Spleen (tissue), 7 donors: ENCODE results near the gene STAT5A.

Experiments used
- POLR2A ChIP-seq, 3 donors: fragments of 450-650 bp; IDR thresholded peaks; one replicate each; pipeline ENCODE4 v1.5.1; 2017; ENCODE audit warnings: antibody characterized with exemption in 3 of 3, mild to moderate bottlenecking in 1 of 3
- TF ChIP-seq, protein P1 (sequence below), 11 experiments: fragments of 200-600 bp in 7 of 11; fragments of 450-650 bp in 4 of 11; sonication (generic) in 4 of 11; IDR thresholded peaks in 8 of 11; conservative IDR thresholded peaks in 3 of 11; 1 replicate in 7 of 11; 2 replicates in 4 of 11; pipeline versions ENCODE4 v1.4.0 to v1.8.0; 2016 to 2021; ENCODE audit warnings: antibody characterized with exemption in 11 of 11, inconsistent platforms in 4 of 11, mild to moderate bottlenecking in 1 of 11
- donor health status: DM: no; HTN: no; CAD: no; lungs with moderate emphysema.
- donor health status: DM: no; HTN: no; CAD: no.
- donor health status: DM: no; HTN: no; CAD: no.

DNA sequence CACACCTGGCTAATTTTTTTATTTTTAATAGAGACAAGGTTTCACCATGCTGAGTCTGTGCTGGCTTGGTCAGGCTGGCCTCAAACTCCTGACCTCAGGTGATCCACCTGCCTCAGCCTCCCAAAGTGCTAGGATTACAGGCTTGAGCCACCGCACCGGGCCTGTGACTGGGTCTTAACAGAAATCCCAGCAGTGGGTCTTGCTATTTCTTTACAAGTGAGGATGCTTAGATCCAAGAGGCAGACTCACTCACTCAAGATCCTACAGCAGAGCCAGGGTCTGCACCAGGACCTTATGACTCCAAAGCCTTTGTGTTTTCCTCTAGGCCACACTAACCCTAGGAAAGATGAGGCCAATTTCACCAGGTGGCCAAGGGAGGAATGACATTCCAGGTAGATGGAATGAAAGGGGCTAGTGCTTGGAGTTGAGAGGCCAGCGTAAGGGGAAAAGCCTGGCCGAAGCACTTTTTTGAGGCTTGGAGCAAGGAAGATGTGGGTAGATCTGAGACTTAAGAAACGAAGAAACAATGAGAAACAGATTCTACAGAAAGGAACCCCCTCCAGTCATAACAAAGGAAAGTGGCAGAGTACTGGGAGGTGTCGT, 5.7 kb upstream of the STAT5A start:
- TF ChIP-seq, protein P1, sequence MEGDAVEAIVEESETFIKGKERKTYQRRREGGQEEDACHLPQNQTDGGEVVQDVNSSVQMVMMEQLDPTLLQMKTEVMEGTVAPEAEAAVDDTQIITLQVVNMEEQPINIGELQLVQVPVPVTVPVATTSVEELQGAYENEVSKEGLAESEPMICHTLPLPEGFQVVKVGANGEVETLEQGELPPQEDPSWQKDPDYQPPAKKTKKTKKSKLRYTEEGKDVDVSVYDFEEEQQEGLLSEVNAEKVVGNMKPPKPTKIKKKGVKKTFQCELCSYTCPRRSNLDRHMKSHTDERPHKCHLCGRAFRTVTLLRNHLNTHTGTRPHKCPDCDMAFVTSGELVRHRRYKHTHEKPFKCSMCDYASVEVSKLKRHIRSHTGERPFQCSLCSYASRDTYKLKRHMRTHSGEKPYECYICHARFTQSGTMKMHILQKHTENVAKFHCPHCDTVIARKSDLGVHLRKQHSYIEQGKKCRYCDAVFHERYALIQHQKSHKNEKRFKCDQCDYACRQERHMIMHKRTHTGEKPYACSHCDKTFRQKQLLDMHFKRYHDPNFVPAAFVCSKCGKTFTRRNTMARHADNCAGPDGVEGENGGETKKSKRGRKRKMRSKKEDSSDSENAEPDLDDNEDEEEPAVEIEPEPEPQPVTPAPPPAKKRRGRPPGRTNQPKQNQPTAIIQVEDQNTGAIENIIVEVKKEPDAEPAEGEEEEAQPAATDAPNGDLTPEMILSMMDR (IDR thresholded peaks at IDR 0.05 in 8 of 11, conservative IDR thresholded peaks at IDR 0.05 in 3 of 11) = no peak
- TF ChIP-seq POLR2A (IDR thresholded peaks at IDR 0.05) = no peak
